Fibroblast of mammary gland (primary cell): Measurements from ENCODE around the gene PRKG1.

Source experiments
- DNase-seq: peaks from one replicate; pipeline ENCODE4 v3.0.0-alpha.2; 2010; ENCODE audit warnings: low read depth
- H3K4me3 ChIP-seq: 2 replicates; pipeline ENCODE4 v1.5.1; 2011; ENCODE audit warnings: low read depth, mild to moderate bottlenecking, low read length, moderate library complexity; ENCODE audit not compliant: control insufficient read depth
- CTCF ChIP-seq: conservative IDR thresholded peaks from 2 replicates; pipeline ENCODE4 v1.5.1; 2011; ENCODE audit warnings: low read depth, low read length, inconsistent platforms; ENCODE audit not compliant: control insufficient read depth, insufficient read depth

The PRKG1 gene

GRCh38 chr10:51214207-51215196 lies 140.2 kb downstream of the PRKG1 start:
- no peak overlapping the region for H3K4me3 ChIP-seq
- TF ChIP-seq CTCF, result no peak
- no peak for DNase-seq

GRCh38 chr10:51215951-51216834 lies 141.9 kb downstream of the PRKG1 start:
- peak; percentile 16 for DNase-seq
- no peak overlapping the region for H3K4me3 ChIP-seq
- TF ChIP-seq CTCF, result no peak

- TF ChIP-seq CTCF, result no peak
- DNase-seq, result no peak
- no peak overlapping the region for H3K4me3 ChIP-seq
Observed at GRCh38 chr10:51217505-51217904, 143.2 kb downstream of the PRKG1 start.

- no peak for TF ChIP-seq CTCF
Observed at GRCh38 chr10:51224671-51225161, 150.4 kb downstream of the PRKG1 start.

GRCh38 chr10:51227897-51228713 lies 153.8 kb downstream of the PRKG1 start:
- H3K4me3 ChIP-seq, result no peak overlapping the region
- no peak for TF ChIP-seq CTCF
- DNase-seq, result no peak

More at GRCh38 chr10:51224671-51225161, 150.4 kb downstream of the PRKG1 start:
- H3K4me3 ChIP-seq, result no peak overlapping the region
- peak; percentile 91 for DNase-seq

- TF ChIP-seq CTCF, result no peak
- no peak for DNase-seq
- H3K4me3 ChIP-seq, result no peak overlapping the region
Observed at GRCh38 chr10:51228714-51229100, 154.4 kb downstream of the PRKG1 start.
